Loucy (cell line): Measurements from ENCODE around the gene NSMCE1.

Experiments
- CTCF ChIP-seq: fragments of 200-600 bp; sonication (generic); conservative IDR thresholded peaks from 2 replicates; pipeline ENCODE4 v1.5.1; 2014; ENCODE audit warnings: mild to moderate bottlenecking, antibody characterized with exemption, low read length
- EZH2phosphoT487 ChIP-seq: fragments of 200-600 bp; IDR thresholded peaks from 2 replicates; pipeline ENCODE4 v1.6.1; 2018; ENCODE audit warnings: antibody characterized with exemption, mild to moderate bottlenecking, moderate library complexity, borderline replicate concordance

GRCh38 chr16:27198451-27199234 lies 69.9 kb downstream of the NSMCE1 start:
- no peak for TF ChIP-seq CTCF
- TF ChIP-seq EZH2phosphoT487, result no peak
